ENCODE results near the gene SLC6A3.
"Not testable (repeated sequence)": the region's sequence is repeated elsewhere in the genome, so short reads cannot be mapped to it uniquely, and the experiment has no call there.

Gene SLC6A3

DNA sequence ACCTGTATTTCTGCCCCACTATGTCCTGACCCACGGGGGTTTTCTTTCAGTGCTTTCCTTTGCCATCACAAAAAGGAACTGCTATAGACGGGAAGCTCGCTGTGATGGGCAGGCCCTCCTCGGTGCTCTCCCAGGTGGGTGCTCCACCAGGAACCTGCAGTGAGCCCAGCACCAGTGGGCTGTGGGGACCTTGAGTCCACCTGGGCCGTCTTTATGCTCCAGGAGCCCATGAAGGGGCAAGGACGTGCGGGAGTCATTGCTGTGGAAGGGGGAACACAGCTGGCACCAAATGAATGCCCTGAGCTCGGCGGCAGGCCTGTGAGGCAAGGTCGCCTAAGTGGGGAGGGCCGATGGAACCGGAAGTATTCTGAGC lies 36.7 kb upstream of the SLC6A3 start:
- no peak overlapping the region for H3K4me3 ChIP-seq (ENCODE audit: low read length)
- no peak for TF ChIP-seq ZNF274 (IDR thresholded peaks at IDR 0.05; ENCODE audit: low read depth, low read length)

DNA sequence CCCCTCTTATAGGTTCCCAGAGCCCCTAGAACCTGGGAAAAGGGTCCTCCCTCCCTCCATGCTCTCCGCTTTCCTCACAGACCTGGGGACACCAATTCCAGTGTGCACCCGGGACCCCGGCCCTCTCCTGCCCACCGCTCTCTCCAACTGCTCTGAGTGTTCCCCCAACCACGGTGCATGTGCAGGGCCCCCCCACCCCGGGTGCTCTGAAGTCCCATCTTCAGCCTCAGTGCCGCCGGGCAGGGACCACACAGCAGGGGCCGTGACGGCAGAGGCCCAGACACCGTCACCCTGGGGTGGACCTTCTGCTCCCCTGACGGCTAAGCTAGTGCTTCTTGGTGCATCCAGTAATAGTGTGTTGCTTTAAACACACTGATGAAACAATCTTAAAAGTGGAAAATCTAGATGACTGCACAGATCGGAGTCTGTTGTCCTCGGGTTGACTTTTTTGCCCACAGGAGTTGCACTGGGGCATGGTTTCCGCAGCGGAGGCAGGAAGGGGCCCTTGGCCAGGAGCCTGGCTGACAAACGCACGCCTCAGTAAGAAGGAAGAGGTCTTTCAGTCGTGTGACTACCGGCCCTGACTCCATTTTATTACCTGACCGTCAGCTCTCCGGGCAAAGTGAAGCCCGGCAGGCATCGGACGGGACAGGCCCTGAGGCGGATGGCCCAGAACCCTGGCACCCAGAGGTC lies 36.2 kb upstream of the SLC6A3 start:
- no peak overlapping the region for H3K4me3 ChIP-seq (ENCODE audit: low read length)
- no peak for TF ChIP-seq ZNF274 (IDR thresholded peaks at IDR 0.05; ENCODE audit: low read depth, low read length)

DNA sequence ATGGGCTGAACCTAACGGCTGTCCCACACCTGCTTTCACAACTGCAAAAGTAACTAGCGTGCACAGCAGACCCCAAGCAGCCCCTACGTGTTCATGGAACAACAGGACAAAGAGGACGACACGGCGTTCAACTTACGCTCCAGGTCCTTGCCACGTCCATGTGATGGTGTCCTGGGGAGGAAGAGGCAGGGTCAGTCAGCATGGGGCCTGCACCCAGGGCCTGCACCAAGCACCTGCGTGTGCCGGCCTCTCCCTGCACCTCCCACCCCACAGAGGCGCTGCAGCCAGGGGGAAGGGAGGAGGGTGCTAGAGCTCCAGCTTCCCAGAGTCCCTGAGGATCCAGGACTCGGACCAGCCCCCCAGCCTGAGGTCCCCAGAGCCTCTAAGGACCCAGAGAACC lies 35.6 kb upstream of the SLC6A3 start:
- no peak overlapping the region for H3K4me3 ChIP-seq (ENCODE audit: low read length)
- TF ChIP-seq ZNF274 (IDR thresholded peaks at IDR 0.05; ENCODE audit: low read depth, low read length) = no peak

DNA sequence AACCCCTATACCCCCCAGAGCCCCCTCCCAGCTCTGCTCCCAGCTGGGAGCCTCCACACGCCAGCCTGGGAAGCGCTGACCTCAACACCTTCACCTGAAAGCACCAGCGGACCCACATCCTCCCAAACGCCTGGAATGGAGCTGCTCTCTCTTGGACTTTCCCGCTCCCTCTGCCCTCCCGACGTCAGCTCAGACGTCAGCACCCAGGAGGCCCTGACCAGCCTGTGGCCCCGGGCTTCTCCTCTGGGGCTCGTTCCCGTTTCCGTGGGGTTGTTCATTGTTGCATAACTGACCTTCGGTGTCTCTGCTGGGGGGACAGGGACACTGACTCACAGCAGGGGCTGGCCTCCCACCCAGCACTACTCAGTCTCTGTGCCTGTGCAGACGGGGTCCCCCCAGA lies 35.0 kb upstream of the SLC6A3 start:
- no peak for TF ChIP-seq ZNF274 (IDR thresholded peaks at IDR 0.05; ENCODE audit: low read depth, low read length)
- H3K4me3 ChIP-seq (ENCODE audit: low read length) = no peak overlapping the region

DNA sequence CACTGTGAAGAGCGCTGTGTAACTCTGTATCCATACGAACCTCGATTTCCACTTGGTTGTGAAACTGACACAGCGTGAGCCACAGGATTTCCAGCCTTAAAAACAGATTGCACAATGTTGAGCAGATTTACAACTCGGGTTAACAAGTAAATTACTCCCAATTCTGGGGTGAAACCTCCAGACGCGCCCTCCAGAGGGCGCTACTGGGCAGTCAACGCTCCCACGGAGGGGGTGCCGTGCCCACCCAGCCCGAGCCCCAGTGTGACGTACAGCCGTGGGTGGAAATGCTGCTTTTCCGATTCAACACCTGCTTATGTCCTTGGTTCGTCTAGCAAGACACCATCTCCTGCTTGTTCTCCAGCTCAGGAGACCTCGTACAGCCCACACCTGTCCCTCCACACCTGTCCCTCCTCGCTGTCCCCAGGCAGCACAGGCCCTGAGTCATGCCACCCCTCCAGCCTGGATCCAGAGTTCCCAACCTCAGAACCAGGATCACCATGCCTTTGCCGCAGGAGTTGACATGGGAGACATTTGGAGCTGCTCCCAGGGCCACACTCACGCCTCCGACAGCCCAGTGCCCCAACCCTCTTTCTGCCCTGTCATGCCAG lies 34.4 kb upstream of the SLC6A3 start:
- no peak for TF ChIP-seq ZNF274 (IDR thresholded peaks at IDR 0.05; ENCODE audit: low read depth, low read length)

DNA sequence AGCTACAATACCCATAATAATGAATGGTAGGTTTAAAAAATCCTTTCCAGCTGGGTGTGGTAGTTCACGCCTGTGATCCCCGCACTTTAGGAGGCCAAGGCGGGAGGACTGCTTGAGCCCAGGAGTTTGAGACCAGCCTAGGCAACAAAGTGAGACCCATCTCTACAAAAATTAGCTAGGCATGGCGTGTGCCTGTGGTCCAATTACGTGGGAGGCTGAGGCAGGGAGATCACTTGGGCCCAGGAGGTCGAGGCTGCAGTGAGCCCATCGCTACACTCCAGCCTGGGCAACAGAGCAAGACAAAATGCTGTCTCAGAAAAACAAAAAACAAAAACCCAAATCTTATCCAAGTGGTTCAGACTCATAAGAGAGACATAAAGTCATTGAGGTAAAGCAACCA lies 33.8 kb upstream of the SLC6A3 start:
- TF ChIP-seq ZNF274 (IDR thresholded peaks at IDR 0.05; ENCODE audit: low read depth, low read length) = no peak

More for the DNA sequence above, 34.4 kb upstream of the SLC6A3 start:
- H3K4me3 ChIP-seq (ENCODE audit: low read length) = no peak overlapping the region

DNA sequence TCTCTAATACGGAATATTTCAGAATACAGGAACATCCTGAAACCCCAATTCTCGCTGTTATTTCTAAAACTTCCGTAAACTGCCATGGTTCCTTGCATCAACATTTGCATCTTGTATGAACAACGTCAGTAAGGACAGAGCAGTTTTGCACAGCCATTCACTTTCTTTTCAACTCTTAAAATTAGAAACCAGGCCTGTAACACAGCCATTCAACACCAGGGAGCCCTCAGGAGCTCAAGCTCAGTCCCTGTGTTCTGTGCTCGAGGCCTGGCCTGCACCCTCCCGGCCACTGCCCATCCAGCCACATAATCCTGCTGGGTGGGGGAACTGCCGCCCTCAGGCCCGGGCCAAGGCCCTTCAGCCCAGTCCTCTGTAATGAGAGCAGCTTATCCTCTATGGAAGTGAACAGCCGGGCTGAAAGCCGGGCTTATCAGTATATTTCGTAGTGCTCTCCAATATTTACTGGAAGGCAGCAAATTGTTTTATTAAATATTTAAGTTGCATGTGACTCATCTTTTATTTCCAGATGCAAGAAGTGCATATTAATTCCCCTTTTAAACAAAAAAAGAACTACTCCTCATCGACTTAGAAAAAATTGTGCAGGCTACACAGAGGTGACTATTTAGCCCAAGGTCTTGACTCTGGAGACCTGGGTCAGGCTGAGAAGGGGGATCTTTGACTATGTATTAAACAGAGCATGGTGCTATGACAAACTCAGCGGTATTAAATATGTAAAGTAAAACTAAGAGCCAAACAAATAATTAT lies 33.2 kb upstream of the SLC6A3 start:
- no peak overlapping the region for H3K4me3 ChIP-seq (ENCODE audit: low read length)
- TF ChIP-seq ZNF274 (IDR thresholded peaks at IDR 0.05; ENCODE audit: low read depth, low read length) = no peak

More for the DNA sequence above, 33.8 kb upstream of the SLC6A3 start:
- no peak overlapping the region for H3K4me3 ChIP-seq (ENCODE audit: low read length)

DNA sequence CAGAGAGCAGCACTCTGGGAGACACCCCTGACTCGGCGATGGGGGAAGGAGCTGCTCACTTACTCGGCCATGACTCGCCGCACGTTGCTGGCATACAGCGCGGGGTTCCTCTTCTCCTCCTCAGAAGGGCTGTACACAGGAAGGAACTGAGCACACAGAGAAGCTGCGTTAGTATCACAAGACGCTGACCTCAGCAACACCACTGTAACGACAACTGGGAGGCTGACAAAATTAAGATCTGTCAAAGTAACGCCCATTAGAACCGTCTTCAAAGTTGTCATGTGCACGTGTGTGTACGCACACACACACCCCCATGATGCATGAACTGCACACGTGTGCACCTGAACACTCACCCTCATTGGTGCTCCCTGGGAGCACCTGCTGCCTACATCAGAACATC lies 32.1 kb upstream of the SLC6A3 start:
- H3K4me3 ChIP-seq (ENCODE audit: low read length) = no peak overlapping the region
- TF ChIP-seq ZNF274 (IDR thresholded peaks at IDR 0.05; ENCODE audit: low read depth, low read length) = no peak

DNA sequence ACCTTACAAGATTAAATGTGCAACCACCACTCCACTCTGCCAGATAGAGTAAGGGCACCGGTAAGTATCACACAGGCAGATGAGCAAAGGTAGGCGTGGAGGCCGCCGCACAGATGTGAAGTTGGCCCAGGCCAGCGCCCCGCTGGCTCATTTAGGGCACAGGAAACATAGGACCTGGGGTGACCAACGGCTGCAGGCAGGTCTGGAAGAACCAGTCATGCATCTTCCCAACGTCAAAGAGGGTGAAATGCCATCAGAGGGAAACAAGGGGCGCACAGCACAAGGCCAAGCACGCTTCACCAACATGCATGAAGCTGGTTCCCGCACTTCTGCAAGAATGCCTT lies 31.7 kb upstream of the SLC6A3 start:
- no peak for TF ChIP-seq ZNF274 (IDR thresholded peaks at IDR 0.05; ENCODE audit: low read depth, low read length)
- no peak overlapping the region for H3K4me3 ChIP-seq (ENCODE audit: low read length)

DNA sequence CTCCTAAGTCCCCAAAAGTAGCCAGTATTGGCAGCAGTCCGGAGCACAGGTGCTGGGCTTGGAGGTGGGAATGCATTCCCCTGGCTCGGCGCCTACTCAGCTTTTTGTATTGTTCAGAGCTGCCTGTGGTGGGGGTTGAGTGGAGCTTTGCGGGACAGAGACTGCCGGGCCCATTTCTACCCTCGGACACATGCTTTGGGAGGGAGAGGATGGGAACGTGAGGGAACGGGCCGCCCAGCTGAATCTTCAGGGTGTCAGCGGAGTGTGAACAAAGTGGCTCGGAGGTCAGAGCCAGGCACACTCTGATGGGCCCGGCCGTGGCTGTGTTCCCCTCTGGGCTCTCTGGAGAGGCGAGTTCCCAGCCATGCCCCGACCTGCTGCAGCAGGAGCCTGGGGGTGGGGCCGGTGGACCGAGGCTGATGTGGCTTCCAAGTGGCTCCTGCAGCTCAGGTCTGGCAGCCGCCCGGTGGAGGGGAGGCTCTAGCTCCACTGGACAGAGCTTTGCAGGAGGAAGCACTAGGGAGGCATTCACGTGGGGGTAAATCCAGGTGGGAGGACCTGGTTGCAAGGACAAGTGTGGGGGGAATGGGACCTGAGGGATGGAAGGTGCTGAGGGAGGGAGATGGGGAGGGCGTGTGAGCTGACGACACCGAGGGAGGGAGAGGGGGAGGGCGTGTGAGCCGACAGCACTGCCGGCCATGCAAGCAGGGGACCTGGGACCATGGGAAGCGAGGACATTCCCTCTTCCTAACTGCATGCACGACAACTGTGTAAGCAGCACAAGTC lies 31.1 kb upstream of the SLC6A3 start:
- no peak overlapping the region for H3K4me3 ChIP-seq (ENCODE audit: low read length)
- TF ChIP-seq ZNF274 (IDR thresholded peaks at IDR 0.05; ENCODE audit: low read depth, low read length) = no peak

DNA sequence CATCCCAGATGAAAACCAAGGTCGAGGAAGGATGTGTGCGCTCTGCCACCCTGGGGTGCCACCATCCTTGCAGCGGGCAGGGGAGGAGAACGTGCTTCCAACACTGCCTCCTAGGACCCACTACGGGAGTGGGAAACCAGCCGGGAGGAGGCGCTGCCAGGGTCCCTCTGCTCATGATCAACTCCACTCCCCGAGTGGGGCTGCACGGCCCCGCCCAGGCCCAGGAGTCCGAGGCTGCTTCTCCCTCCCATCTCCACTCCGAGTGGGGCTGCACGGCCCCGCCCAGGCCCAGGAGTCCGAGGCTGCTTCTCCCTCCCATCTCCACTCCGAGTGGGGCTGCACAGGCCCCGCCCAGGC lies 30.3 kb upstream of the SLC6A3 start:
- not testable (repeated sequence) for H3K4me3 ChIP-seq (ENCODE audit: low read length)

DNA sequence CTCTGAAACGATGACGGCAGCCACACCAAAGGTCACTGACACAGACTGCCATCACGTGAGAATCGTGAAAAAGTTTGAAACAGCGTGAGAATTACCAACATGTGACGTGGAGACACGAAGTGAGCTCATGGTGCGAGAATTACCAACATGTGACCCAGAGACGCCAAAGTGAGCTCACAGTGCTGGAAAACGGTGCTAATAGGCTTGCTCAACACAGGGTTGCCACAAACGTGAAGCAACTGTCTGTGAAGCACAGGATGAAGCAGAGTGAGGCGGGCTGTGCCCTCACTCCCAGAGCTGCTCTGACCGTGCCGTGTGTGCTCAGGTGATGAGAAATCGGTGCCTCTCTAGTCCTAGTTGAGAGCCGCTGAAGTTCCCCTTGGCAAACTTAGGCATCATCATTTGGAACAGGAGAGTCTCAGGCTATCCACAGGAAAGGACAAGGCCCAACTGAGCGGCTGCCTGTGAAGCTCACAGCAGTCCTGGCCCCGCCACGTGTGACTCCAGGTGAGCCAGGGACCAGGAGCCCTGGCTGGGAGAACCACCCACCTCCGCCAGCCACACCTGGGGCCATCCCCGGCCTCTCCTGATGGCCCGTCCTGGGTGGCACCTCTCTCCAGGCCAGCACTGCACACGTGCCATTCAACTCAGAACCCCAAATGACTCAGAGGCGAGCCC lies 29.8 kb upstream of the SLC6A3 start:
- no peak overlapping the region for H3K4me3 ChIP-seq (ENCODE audit: low read length)

DNA sequence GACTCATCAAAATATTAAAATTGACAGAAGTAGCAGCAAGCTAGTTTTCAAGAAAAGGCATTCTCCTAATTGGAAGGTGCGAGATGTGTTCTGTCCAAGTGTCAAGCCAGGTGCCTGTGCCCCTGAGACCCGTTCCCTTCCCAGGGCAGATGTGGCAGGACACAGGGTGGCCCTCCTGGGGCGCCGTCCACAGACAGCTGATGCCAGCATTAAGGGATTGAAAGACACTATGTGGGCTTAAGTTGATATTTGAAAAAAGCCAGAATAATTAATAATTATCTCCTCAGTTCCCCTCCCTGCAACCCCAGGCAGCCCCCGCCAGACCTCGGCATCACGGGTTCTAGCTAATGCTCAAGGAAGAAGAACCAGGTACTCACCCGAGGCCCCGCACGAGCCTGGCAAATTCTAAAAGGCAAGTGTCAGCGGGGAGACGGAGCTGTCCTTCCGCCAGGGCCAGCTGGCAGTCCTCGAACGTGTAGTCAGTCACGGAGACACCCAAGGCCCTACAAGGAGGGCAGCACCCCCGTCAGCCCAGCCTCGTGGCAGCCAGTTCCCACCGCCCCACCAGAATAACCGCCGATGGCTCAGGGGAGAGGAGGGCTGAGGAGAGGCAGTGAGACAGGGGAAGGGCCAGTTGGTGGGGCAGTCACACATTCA lies 29.1 kb upstream of the SLC6A3 start:
- H3K4me3 ChIP-seq (ENCODE audit: low read length) = no peak overlapping the region
- TF ChIP-seq ZNF274 (IDR thresholded peaks at IDR 0.05; ENCODE audit: low read depth, low read length) = no peak

More for the DNA sequence above, 29.8 kb upstream of the SLC6A3 start:
- no peak for TF ChIP-seq ZNF274 (IDR thresholded peaks at IDR 0.05; ENCODE audit: low read depth, low read length)

DNA sequence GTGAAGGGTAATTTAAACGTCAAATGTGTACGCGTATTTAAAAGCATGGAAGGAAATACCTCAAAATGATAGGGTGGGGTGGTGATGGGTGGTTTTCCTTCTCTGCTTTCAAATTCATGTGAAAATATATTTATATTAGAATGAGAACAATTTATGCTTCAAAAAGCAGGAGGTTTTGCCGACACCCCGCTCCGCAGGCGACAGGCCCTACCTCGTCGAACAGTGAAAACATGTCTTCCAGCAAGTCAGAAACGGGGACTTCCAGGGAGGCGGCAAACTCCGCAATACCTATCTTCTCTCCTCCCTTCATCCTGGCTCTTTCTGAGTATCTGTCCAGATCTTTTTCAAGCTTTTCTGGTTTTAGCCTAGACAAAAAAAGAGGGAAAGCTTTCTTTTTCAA lies 28.5 kb upstream of the SLC6A3 start:
- no peak for TF ChIP-seq ZNF274 (IDR thresholded peaks at IDR 0.05; ENCODE audit: low read depth, low read length)
- H3K4me3 ChIP-seq (ENCODE audit: low read length) = no peak overlapping the region
